Subcutaneous adipose tissue (tissue), 4 donors: ENCODE measurements around the gene CACNA1B. TPM values are rescaled to one million over a fixed set of nuclear protein-coding genes. Genes with fewer than 3 reads are reported as not detected.

Source experiments
- total RNA-seq, 4 donors: library from RNA; depleted of rRNA; stranded (reverse); fragments of >200 nt; gene quantifications; one replicate each; pipeline ENCODE4 v1.1.0, GENCODE V29; 2016
- TF ChIP-seq, protein P1 (sequence below): fragments of 450-650 bp; IDR thresholded peaks from one replicate; pipeline ENCODE4 v1.5.1; 2016; ENCODE audit warnings: low read depth, mild to moderate bottlenecking, control low read depth, antibody characterized with exemption, moderate library complexity

Gene CACNA1B
- total RNA-seq, 4 donors from 2014 or later, result not detected

GRCh38 chr9:138011951-138012500, 134.4 kb downstream of the CACNA1B start:
- TF ChIP-seq, protein P1, sequence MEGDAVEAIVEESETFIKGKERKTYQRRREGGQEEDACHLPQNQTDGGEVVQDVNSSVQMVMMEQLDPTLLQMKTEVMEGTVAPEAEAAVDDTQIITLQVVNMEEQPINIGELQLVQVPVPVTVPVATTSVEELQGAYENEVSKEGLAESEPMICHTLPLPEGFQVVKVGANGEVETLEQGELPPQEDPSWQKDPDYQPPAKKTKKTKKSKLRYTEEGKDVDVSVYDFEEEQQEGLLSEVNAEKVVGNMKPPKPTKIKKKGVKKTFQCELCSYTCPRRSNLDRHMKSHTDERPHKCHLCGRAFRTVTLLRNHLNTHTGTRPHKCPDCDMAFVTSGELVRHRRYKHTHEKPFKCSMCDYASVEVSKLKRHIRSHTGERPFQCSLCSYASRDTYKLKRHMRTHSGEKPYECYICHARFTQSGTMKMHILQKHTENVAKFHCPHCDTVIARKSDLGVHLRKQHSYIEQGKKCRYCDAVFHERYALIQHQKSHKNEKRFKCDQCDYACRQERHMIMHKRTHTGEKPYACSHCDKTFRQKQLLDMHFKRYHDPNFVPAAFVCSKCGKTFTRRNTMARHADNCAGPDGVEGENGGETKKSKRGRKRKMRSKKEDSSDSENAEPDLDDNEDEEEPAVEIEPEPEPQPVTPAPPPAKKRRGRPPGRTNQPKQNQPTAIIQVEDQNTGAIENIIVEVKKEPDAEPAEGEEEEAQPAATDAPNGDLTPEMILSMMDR, result no peak

- TF ChIP-seq, protein P1, result no peak
These were observed 135.7 kb downstream of the CACNA1B start for GRCh38 chr9:138013273-138013672.

- TF ChIP-seq, protein P1, result no peak
These were observed 136.4 kb downstream of the CACNA1B start for GRCh38 chr9:138013836-138014562.

- TF ChIP-seq, protein P1, result no peak
These were observed 137.0 kb downstream of the CACNA1B start for GRCh38 chr9:138014563-138014945.

GRCh38 chr9:138015021-138015829, 137.6 kb downstream of the CACNA1B start:
- TF ChIP-seq, protein P1, result no peak

DNA sequence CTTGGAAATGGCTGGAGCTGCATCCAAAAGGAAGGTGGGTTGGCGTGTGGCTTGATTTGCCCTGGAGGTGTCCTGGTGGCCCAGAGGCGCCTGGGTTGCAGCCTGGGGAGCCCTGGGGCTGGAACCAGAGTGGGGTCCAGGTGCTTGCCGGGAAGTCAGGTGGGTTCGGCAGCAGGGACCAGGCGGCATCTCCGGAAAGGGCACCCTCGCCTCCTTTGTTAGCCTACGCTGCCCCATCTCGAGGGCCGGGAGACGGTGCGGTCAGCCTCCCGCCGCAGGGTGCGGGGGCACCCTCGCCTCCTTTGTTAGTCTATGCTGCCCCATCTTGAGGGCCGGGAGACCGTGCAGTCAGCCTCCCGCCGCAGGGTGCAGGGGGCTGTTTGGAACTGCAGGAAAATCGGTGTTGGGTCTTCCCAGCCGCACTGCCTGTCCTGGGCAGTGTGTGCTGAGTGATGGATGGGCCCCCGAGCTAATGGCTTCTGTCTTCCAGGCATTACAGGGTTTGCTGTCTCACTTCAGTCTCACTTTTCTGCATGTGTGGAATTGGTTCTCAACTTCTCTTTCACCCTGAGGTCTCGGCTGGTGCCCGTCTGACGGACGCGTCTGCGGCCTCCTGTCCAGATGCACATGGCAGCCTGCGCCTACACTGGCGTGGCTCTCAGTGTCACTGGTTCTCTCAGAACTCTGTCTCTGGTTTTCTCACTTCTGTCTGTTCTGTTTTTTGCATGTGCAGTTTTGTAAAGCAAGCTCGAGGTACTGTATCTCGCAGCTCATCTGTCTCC, 139.0 kb downstream of the CACNA1B start:
- TF ChIP-seq, protein P1, result no peak
